GM12878 (cell line): ENCODE data around the gene CXXC5. TPM values are rescaled to one million over a fixed set of nuclear protein-coding genes. Genes with fewer than 3 reads are reported as not detected.

Experiments used
- CHD1 ChIP-seq: IDR thresholded peaks from 2 replicates; pipeline ENCODE4 v1.6.1; 2012; ENCODE audit warnings: low read depth, low read length, improper control_type of control experiment
- EED ChIP-seq: sonication (generic); IDR thresholded peaks from 2 replicates; pipeline ENCODE4 v1.6.1; 2016; ENCODE audit warnings: antibody characterized with exemption, low read depth
- EP300 ChIP-seq, 2 experiments: fragments of 150-350 bp in 1 of 2; IDR thresholded peaks; 2 replicates each; pipeline ENCODE4 v1.6.1; 2011 to 2012; ENCODE audit warnings: low read depth in 2 of 2, low read length in 2 of 2, borderline replicate concordance in 1 of 2, improper control_type of control experiment in 1 of 2, inconsistent platforms in 1 of 2; ENCODE audit not compliant: control insufficient read depth in 1 of 2
- FOXK2 ChIP-seq: fragments of 450-650 bp; IDR thresholded peaks from 2 replicates; pipeline ENCODE4 v1.6.1; 2017; ENCODE audit warnings: mild to moderate bottlenecking, moderate library complexity
- HCFC1 ChIP-seq: fragments of 150-350 bp; IDR thresholded peaks from 2 replicates; pipeline ENCODE4 v1.6.1; 2014; ENCODE audit warnings: low read length
- IKZF1 ChIP-seq: fragments of 450-650 bp; conservative IDR thresholded peaks from 2 replicates; pipeline ENCODE4 v1.6.1; 2017; ENCODE audit warnings: antibody characterized with exemption, mild to moderate bottlenecking
- NR2F1 ChIP-seq: fragments of 450-650 bp; conservative IDR thresholded peaks from 2 replicates; pipeline ENCODE4 v1.6.1; 2017; ENCODE audit warnings: mild to moderate bottlenecking
- POLR2A ChIP-seq: IDR thresholded peaks from 2 replicates; pipeline ENCODE4 v1.6.1; 2011; ENCODE audit warnings: low read depth, mild to moderate bottlenecking, low read length
- POU2F2 ChIP-seq: IDR thresholded peaks from 3 replicates; pipeline ENCODE4 v1.6.1; 2011; ENCODE audit warnings: low read depth, mild to moderate bottlenecking, low read length, borderline replicate concordance
- RCOR1 ChIP-seq: conservative IDR thresholded peaks from 2 replicates; pipeline ENCODE4 v1.6.1; 2012; ENCODE audit warnings: low read depth, low read length, improper control_type of control experiment
- TAF1 ChIP-seq: IDR thresholded peaks from 2 replicates; pipeline ENCODE4 v1.6.1; 2011; ENCODE audit warnings: mild to moderate bottlenecking, low read depth, low read length, borderline replicate concordance
- ZNF24 ChIP-seq: fragments of 450-650 bp; IDR thresholded peaks from 2 replicates; pipeline ENCODE4 v1.6.1; 2017; ENCODE audit warnings: antibody characterized with exemption, mild to moderate bottlenecking
- ZNF384 ChIP-seq: IDR thresholded peaks from 2 replicates; pipeline ENCODE4 v1.6.1; 2012; ENCODE audit warnings: low read depth, mild to moderate bottlenecking, low read length, improper control_type of control experiment, borderline replicate concordance
- polyA plus RNA-seq, 11 experiments: library from polyadenylated mRNA; depleted of rRNA in 4 of 11; unstranded in 6 of 11; stranded (reverse) in 5 of 11; fragments of >200 nt; fragmentation: Nextera tagmentation in 4 of 11; fragmentation: Illumina TruSeq in 1 of 11; extraction: Ambion mirVana in 4 of 11; extraction: Trizol in 1 of 11; gene quantifications; 1 replicate in 1 of 11; 2 replicates in 10 of 11; pipeline versions ENCODE4 v1.2.1 to v1.2.3, GENCODE V29; 2011 to 2016; ENCODE audit warnings: inconsistent platforms in 2 of 11, missing spikeins in 2 of 11, low read depth in 1 of 11
- total RNA-seq, 4 experiments: library from RNA; depleted of rRNA in 3 of 4; stranded (reverse); fragments of >200 nt in 3 of 4; fragmentation: Illumina TruSeq in 1 of 4; extraction: Trizol in 1 of 4; gene quantifications; 2 replicates each; pipeline versions ENCODE4 v1.2.1 to v1.2.3, GENCODE V29; 2013 to 2021
- TF ChIP-seq, protein P1 (sequence below): fragments of 450-650 bp; IDR thresholded peaks from 2 replicates; pipeline ENCODE4 v1.6.1; 2016; ENCODE audit warnings: mild to moderate bottlenecking, moderate library complexity, borderline replicate concordance
- TF ChIP-seq, protein P2 (sequence below): fragments of 450-650 bp; IDR thresholded peaks from 2 replicates; pipeline ENCODE4 v1.6.1; 2014; ENCODE audit warnings: mild to moderate bottlenecking
- TF ChIP-seq, protein P3 (sequence below): IDR thresholded peaks from 2 replicates; pipeline ENCODE4 v1.6.1; 2011; ENCODE audit warnings: mild to moderate bottlenecking, low read depth, low read length, moderate library complexity; ENCODE audit not compliant: insufficient replicate concordance
- TF ChIP-seq, protein P4 (sequence below): fragments of 450-650 bp; formaldehyde crosslinking; IDR thresholded peaks from 2 replicates; pipeline ENCODE4 v1.4.0; 2022; ENCODE audit warnings: mild to moderate bottlenecking, moderate library complexity
- TF ChIP-seq, protein P5 (sequence below): fragments of 150-350 bp; IDR thresholded peaks from 2 replicates; pipeline ENCODE4 v1.6.1; 2014; ENCODE audit warnings: mild to moderate bottlenecking, low read depth, low read length

CXXC5 gene
- total and polyA plus RNA-seq, 10 of the 15 experiments (the other 5 are each of a cell fraction or from before 2014, with no cell fraction given): 1.8 to 90.8 (median 40.7) TPM

DNA sequence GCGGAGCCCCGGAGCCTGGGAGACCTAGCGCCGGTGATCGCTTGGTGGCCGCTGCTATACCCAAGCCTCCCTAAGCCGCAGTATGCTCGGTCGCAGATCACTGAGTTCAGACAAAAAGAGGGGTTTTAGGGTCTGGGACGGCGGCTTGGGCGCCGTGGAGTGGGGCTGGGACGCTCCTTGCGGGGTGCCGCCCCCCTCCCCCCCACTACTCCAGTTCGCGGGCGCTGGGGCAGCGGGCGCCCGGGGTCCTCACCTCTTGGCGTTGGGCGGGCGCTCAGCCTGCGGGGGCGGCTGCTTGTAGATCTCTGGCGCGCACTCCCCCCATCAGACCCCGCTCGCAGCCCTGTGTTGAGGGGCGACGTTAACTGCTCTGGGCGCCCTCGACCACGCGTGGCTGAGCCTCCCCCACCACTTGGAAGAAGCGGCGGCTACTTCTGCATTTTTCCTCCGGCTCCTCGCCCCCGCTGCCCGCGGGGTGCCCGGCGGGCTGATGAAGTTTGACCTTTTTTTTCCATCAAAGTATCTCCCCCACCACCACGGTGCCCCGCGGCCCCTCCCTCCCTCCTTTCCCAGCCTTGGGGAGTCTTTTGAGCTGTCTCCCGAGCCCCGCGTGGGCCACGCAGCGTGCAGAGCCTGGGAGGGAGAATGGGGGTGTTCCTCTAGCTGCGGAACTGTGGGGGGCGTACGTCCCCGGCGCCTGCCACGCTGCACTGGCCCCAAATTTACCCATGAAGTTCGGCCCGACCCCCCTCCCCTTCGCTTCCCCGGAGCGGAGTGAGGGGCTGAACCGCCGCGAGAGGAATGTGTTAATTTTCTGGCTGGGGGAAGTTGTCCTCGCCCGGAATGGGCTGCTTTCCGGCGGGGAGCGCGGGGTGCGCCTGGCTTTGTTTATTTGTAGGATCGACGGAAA, 1.2 kb downstream of the CXXC5 start (continued):
- TF ChIP-seq TAF1 (0 out of 2 replicates have a peak, but pooled peaks have one; percentile 11), CHD1 (no peak), NR2F1 (no peak; the same call in none of the 2 replicates), RCOR1 (no peak), EED (no peak; the same call in 1 of the 2 replicates), ZNF24 (no peak), POU2F2 (no peak), POLR2A (peak; percentile 28; the same call in 1 of the 2 replicates), ZNF384 (no peak), HCFC1 (no peak), EP300 (IDR thresholded peaks at IDR 0.05; ENCODE audit: borderline replicate concordance in 1 of 2, control insufficient read depth in 1 of 2, low read depth in 2 of 2, low read length in 2 of 2) (no peak), FOXK2 (no peak), IKZF1 (peak; percentile 61)
- TF ChIP-seq, protein P1, sequence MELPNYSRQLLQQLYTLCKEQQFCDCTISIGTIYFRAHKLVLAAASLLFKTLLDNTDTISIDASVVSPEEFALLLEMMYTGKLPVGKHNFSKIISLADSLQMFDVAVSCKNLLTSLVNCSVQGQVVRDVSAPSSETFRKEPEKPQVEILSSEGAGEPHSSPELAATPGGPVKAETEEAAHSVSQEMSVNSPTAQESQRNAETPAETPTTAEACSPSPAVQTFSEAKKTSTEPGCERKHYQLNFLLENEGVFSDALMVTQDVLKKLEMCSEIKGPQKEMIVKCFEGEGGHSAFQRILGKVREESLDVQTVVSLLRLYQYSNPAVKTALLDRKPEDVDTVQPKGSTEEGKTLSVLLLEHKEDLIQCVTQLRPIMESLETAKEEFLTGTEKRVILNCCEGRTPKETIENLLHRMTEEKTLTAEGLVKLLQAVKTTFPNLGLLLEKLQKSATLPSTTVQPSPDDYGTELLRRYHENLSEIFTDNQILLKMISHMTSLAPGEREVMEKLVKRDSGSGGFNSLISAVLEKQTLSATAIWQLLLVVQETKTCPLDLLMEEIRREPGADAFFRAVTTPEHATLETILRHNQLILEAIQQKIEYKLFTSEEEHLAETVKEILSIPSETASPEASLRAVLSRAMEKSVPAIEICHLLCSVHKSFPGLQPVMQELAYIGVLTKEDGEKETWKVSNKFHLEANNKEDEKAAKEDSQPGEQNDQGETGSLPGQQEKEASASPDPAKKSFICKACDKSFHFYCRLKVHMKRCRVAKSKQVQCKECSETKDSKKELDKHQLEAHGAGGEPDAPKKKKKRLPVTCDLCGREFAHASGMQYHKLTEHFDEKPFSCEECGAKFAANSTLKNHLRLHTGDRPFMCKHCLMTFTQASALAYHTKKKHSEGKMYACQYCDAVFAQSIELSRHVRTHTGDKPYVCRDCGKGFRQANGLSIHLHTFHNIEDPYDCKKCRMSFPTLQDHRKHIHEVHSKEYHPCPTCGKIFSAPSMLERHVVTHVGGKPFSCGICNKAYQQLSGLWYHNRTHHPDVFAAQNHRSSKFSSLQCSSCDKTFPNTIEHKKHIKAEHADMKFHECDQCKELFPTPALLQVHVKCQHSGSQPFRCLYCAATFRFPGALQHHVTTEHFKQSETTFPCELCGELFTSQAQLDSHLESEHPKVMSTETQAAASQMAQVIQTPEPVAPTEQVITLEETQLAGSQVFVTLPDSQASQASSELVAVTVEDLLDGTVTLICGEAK: no peak
- TF ChIP-seq, protein P2, sequence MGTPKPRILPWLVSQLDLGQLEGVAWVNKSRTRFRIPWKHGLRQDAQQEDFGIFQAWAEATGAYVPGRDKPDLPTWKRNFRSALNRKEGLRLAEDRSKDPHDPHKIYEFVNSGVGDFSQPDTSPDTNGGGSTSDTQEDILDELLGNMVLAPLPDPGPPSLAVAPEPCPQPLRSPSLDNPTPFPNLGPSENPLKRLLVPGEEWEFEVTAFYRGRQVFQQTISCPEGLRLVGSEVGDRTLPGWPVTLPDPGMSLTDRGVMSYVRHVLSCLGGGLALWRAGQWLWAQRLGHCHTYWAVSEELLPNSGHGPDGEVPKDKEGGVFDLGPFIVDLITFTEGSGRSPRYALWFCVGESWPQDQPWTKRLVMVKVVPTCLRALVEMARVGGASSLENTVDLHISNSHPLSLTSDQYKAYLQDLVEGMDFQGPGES: no peak
- TF ChIP-seq, protein P3, sequence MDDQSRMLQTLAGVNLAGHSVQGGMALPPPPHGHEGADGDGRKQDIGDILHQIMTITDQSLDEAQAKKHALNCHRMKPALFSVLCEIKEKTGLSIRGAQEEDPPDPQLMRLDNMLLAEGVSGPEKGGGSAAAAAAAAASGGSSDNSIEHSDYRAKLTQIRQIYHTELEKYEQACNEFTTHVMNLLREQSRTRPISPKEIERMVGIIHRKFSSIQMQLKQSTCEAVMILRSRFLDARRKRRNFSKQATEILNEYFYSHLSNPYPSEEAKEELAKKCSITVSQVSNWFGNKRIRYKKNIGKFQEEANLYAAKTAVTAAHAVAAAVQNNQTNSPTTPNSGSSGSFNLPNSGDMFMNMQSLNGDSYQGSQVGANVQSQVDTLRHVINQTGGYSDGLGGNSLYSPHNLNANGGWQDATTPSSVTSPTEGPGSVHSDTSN: no peak
- TF ChIP-seq, protein P4, sequence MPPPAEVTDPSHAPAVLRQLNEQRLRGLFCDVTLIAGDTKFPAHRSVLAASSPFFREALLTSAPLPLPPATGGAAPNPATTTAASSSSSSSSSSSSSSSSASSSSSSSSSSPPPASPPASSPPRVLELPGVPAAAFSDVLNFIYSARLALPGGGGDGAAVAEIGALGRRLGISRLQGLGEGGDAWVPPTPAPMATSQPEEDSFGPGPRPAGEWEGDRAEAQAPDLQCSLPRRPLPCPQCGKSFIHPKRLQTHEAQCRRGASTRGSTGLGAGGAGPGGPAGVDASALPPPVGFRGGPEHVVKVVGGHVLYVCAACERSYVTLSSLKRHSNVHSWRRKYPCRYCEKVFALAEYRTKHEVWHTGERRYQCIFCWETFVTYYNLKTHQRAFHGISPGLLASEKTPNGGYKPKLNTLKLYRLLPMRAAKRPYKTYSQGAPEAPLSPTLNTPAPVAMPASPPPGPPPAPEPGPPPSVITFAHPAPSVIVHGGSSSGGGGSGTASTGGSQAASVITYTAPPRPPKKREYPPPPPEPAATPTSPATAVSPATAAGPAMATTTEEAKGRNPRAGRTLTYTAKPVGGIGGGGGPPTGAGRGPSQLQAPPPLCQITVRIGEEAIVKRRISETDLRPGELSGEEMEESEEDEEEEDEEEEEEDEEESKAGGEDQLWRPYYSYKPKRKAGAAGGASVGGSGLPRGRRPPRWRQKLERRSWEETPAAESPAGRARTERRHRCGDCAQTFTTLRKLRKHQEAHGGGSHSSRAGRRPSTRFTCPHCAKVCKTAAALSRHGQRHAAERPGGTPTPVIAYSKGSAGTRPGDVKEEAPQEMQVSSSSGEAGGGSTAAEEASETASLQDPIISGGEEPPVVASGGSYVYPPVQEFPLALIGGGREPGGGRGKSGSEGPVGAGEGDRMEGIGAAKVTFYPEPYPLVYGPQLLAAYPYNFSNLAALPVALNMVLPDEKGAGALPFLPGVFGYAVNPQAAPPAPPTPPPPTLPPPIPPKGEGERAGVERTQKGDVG (CRISPR knock-in tag): no peak
- TF ChIP-seq, protein P5, sequence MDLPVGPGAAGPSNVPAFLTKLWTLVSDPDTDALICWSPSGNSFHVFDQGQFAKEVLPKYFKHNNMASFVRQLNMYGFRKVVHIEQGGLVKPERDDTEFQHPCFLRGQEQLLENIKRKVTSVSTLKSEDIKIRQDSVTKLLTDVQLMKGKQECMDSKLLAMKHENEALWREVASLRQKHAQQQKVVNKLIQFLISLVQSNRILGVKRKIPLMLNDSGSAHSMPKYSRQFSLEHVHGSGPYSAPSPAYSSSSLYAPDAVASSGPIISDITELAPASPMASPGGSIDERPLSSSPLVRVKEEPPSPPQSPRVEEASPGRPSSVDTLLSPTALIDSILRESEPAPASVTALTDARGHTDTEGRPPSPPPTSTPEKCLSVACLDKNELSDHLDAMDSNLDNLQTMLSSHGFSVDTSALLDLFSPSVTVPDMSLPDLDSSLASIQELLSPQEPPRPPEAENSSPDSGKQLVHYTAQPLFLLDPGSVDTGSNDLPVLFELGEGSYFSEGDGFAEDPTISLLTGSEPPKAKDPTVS: no peak
